HAP-1 (cell line): ENCODE results near the gene TBC1D22A.

Experiments used
- DNase-seq, 2 experiments: peaks; one replicate each; pipeline ENCODE4 v3.0.0-alpha.2; 2016 to 2020; ENCODE audit warnings: low spot score in 2 of 2
- H3K27me3 ChIP-seq: fragments of 250-450 bp; sonication (Bioruptor Pico); 2 replicates; pipeline ENCODE4 v1.5.1; 2020; ENCODE audit warnings: low read depth, mild to moderate bottlenecking, moderate library complexity
- H3K36me3 ChIP-seq: fragments of 250-450 bp; sonication (Bioruptor Pico); replicated peaks from 2 replicates; pipeline ENCODE4 v1.5.1; 2020; ENCODE audit warnings: mild to moderate bottlenecking
- H3K4me1 ChIP-seq: fragments of 250-450 bp; sonication (Bioruptor Pico); 2 replicates; pipeline ENCODE4 v1.5.1; 2020; ENCODE audit warnings: mild to moderate bottlenecking
- H3K4me3 ChIP-seq: fragments of 250-450 bp; sonication (Bioruptor Pico); 2 replicates; pipeline ENCODE4 v1.5.1; 2020; ENCODE audit warnings: mild to moderate bottlenecking, moderate library complexity
- H3K9me3 ChIP-seq: fragments of 250-450 bp; sonication (Bioruptor Pico); 2 replicates; pipeline ENCODE4 v1.5.1; 2020; ENCODE audit warnings: mild to moderate bottlenecking, moderate library complexity
- in situ Hi-C: fragments of 300-500 bp; cut with MboI; formaldehyde crosslinking; loops from 3 replicates; pipeline ENCODE4 v1.14.3; 2020; ENCODE audit warnings: low sequenced_read_pairs, inconsistent platforms, mixed read lengths

Gene TBC1D22A

GRCh38 chr22:46958658-46959057 lies 196.2 kb downstream of the TBC1D22A start:
- Histone ChIP-seq H3K27me3 (no peaks in the 10 kb centered on the region), H3K4me3 (no peak overlapping the region), H3K9me3 (no peaks in the 10 kb centered on the region), H3K4me1 (no peaks in the 10 kb centered on the region), H3K36me3 (no peaks in the 10 kb centered on the region)
- in situ Hi-C loops = no loop called here
- DNase-seq = no peak

- DNase-seq = no peak
- Histone ChIP-seq H3K36me3 (no peaks in the 10 kb centered on the region), H3K9me3 (no peaks in the 10 kb centered on the region), H3K27me3 (no peaks in the 10 kb centered on the region), H3K4me3 (no peak overlapping the region), H3K4me1 (no peaks in the 10 kb centered on the region)
- in situ Hi-C loops = no loop called here
Measured at GRCh38 chr22:46959369-46959768, 196.9 kb downstream of the TBC1D22A start.

GRCh38 chr22:46961591-46962295 lies 199.3 kb downstream of the TBC1D22A start:
- Histone ChIP-seq H3K4me3 (no peak overlapping the region), H3K9me3 (no peaks in the 10 kb centered on the region), H3K27me3 (no peaks in the 10 kb centered on the region), H3K4me1 (no peaks in the 10 kb centered on the region), H3K36me3 (no peaks in the 10 kb centered on the region)
- in situ Hi-C loops = no loop called here
- DNase-seq = no peak

GRCh38 chr22:46962406-46962805 lies 200.0 kb downstream of the TBC1D22A start:
- no peak for DNase-seq
- in situ Hi-C loops = no loop called here

DNA sequence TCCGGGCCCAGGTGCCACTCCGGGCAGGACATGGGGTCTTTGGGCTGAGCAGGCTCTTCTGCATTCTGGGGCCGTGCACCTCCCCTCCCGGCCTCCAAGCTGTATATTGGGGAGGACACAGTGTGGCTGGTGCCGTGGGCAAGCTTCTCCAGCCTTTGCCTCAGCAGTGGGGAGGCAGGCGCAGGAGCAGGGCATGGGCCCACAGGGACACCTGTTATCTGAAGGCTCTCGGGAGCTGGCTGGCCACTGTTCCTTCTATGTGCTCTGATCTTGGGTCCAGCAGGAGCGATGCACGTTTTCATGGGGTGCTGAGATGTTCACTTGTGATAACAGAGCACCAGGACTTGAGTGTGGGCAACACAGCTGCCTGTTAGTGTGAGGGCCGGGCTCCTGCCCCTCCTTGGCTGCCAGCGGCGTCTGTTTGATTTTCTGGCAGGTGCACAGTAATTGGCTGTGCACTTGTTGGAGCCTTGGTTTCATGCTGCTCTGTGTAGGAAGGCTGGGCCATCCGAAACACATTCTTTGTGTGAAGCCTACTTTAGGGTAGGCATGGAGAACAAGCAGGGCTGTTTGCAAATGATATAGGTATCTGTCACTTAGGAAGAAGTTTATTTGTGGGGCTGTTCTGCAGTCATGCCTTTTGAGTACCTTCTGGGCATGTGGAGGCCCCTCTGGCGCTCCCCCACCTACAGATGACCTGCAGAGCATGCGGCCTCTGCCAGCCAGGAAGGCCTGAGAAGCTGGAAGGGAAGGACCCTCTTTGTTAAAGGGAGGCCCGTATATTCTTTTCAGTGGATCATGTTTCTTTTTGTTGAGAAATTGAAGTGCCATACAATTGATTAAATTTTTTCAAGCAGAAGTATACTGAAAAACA lies 201.5 kb downstream of the TBC1D22A start:
- Histone ChIP-seq H3K27me3 (no peaks in the 10 kb centered on the region), H3K4me1 (no peaks in the 10 kb centered on the region), H3K9me3 (no peaks in the 10 kb centered on the region), H3K36me3 (no peaks in the 10 kb centered on the region), H3K4me3 (no peak overlapping the region)
- in situ Hi-C loops = no loop called here
- DNase-seq = no peak

More at GRCh38 chr22:46962406-46962805, 200.0 kb downstream of the TBC1D22A start:
- Histone ChIP-seq H3K4me3 (no peak overlapping the region), H3K9me3 (no peaks in the 10 kb centered on the region), H3K4me1 (no peaks in the 10 kb centered on the region), H3K36me3 (no peaks in the 10 kb centered on the region), H3K27me3 (no peaks in the 10 kb centered on the region)

DNA sequence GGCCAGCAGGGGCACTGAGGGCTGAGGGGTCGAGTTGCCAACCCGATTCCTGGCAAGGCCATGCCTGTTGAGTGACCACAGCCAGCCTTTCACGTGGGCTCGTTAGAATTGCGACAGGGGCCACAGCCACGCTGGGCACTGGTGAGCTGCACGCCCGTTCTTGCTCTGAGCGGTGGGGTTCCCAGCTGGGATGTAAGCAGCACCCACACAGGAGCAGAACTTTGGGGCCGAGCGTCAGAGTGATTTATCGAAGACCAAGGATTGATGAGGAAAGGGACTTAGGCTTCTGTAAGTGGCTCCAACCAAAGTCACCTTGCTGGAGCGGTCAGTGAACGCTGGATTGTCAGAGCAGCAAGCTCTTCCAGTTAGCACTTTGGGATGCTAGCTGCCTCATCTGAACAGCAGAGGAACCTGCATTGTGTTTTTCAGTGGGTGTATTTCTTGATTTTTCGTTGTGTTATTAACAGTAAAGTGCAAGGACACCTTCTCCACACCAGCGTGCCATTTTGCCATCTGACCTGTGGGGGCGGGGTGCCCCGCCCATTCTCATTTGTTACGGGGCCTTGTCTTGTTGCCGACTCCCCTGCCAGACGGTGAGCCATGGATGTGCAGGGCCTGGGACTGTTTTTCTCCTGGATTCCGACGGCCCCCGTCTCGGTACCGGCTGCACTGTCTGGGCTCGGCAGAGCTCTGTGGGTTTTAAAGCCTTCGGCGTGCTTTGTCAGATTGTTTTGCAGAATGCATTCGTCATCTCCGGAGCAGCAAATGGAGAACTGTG lies 202.5 kb downstream of the TBC1D22A start:
- Histone ChIP-seq H3K36me3 (no peaks in the 10 kb centered on the region), H3K4me3 (no peak overlapping the region), H3K27me3 (no peaks in the 10 kb centered on the region), H3K4me1 (no peaks in the 10 kb centered on the region), H3K9me3 (no peaks in the 10 kb centered on the region)
- no peak for DNase-seq
- in situ Hi-C loops = no loop called here

- H3K4me1 ChIP-seq = no peaks in the 10 kb centered on the region
- no peak for DNase-seq
- in situ Hi-C loops = no loop called here
- no peaks in the 10 kb centered on the region for H3K9me3 ChIP-seq
- H3K27me3 ChIP-seq = no peaks in the 10 kb centered on the region
- H3K4me3 ChIP-seq = no peak overlapping the region
- H3K36me3 ChIP-seq = no peaks in the 10 kb centered on the region
Measured at GRCh38 chr22:46965555-46966494, 203.4 kb downstream of the TBC1D22A start.

GRCh38 chr22:46966495-46966845 lies 204.0 kb downstream of the TBC1D22A start:
- Histone ChIP-seq H3K27me3 (no peaks in the 10 kb centered on the region), H3K4me3 (no peak overlapping the region), H3K36me3 (no peaks in the 10 kb centered on the region), H3K9me3 (no peaks in the 10 kb centered on the region), H3K4me1 (no peaks in the 10 kb centered on the region)
- in situ Hi-C loops = no loop called here
- DNase-seq = no peak

DNA sequence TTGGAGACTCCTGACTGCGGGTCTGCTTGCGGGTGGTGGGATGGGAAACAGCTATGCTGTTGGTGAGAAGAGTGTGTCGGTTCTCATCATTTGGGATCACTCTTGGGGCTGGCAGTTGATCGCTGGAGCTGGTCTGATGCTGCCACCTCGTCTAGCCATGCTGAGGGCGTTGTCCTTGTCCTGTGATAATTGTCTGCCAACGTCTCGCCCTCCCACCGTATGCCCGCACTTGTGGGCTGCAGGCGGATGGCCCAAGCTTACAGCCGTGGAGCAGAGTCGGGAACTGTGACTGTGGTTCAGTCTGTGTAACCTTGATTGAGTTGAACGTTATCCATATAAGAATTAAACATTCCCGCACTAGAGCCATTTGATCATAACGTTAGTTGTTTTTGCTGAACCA lies 204.4 kb downstream of the TBC1D22A start:
- no peak for DNase-seq
- in situ Hi-C loops = no loop called here
- Histone ChIP-seq H3K4me1 (no peaks in the 10 kb centered on the region), H3K36me3 (no peaks in the 10 kb centered on the region), H3K27me3 (no peaks in the 10 kb centered on the region), H3K9me3 (no peaks in the 10 kb centered on the region), H3K4me3 (no peak overlapping the region)

- no peak for DNase-seq
- in situ Hi-C loops = no loop called here
- no peaks in the 10 kb centered on the region for H3K27me3 ChIP-seq
- H3K9me3 ChIP-seq = no peaks in the 10 kb centered on the region
- H3K4me1 ChIP-seq = no peaks in the 10 kb centered on the region
- no peaks in the 10 kb centered on the region for H3K36me3 ChIP-seq
- no peak overlapping the region for H3K4me3 ChIP-seq
Measured at GRCh38 chr22:46967445-46968358, 205.3 kb downstream of the TBC1D22A start.

GRCh38 chr22:46968359-46968740 lies 205.9 kb downstream of the TBC1D22A start:
- Histone ChIP-seq H3K27me3 (no peaks in the 10 kb centered on the region), H3K9me3 (no peaks in the 10 kb centered on the region), H3K4me1 (no peaks in the 10 kb centered on the region), H3K4me3 (no peak overlapping the region), H3K36me3 (no peaks in the 10 kb centered on the region)
- DNase-seq = no peak
- in situ Hi-C loops = no loop called here

- Histone ChIP-seq H3K36me3 (no peaks in the 10 kb centered on the region), H3K9me3 (no peaks in the 10 kb centered on the region), H3K4me1 (no peaks in the 10 kb centered on the region), H3K27me3 (no peaks in the 10 kb centered on the region), H3K4me3 (no peak overlapping the region)
- in situ Hi-C loops = no loop called here
- no peak for DNase-seq
Measured at GRCh38 chr22:46968848-46969247, 206.4 kb downstream of the TBC1D22A start.
